Smooth muscle cell (in vitro differentiated cells): ENCODE data around the gene KIF23. TPM values are rescaled to one million over a fixed set of nuclear protein-coding genes. Genes with fewer than 3 reads are reported as not detected.
A peak's percentile ranks its signal among the peaks of the same experiment; 100 is the strongest.

Source experiments
- DNase-seq: peaks from one replicate; lab custom pipeline; 2025; ENCODE audit not compliant: unreplicated experiment; lab: John Stamatoyannopoulos, UW
- H2AFZ ChIP-seq: fragments of 200-600 bp; sonication (generic); 2 replicates; pipeline ENCODE4 v1.6.0; 2016; ENCODE audit warnings: antibody characterized with exemption, low read depth, mild to moderate bottlenecking
- H3F3A ChIP-seq: fragments of 200-600 bp; sonication (generic); 2 replicates; pipeline ENCODE4 v1.6.0; 2017; ENCODE audit warnings: antibody characterized with exemption, low read depth
- H3K27ac ChIP-seq: fragments of 200-600 bp; sonication (generic); 2 replicates; pipeline ENCODE4 v1.5.1; 2016; ENCODE audit warnings: low read depth, mild to moderate bottlenecking
- H3K27me3 ChIP-seq: fragments of 200-600 bp; sonication (generic); 2 replicates; pipeline ENCODE4 v1.6.1; 2016; ENCODE audit warnings: low read depth, mild to moderate bottlenecking
- H3K36me3 ChIP-seq: fragments of 200-600 bp; sonication (generic); 2 replicates; pipeline ENCODE4 v1.5.1; 2016; ENCODE audit warnings: low read depth
- H3K4me1 ChIP-seq: fragments of 200-600 bp; sonication (generic); 2 replicates; pipeline ENCODE4 v1.5.1; 2016; ENCODE audit warnings: low read depth
- H3K4me2 ChIP-seq: fragments of 200-600 bp; sonication (generic); 2 replicates; pipeline ENCODE4 v1.6.0; 2016; ENCODE audit warnings: mild to moderate bottlenecking
- H3K4me3 ChIP-seq: fragments of 200-600 bp; sonication (generic); 2 replicates; pipeline ENCODE4 v1.5.1; 2016; ENCODE audit warnings: mild to moderate bottlenecking
- H3K79me2 ChIP-seq: fragments of 200-600 bp; sonication (generic); 2 replicates; pipeline ENCODE4 v1.6.0; 2016; ENCODE audit warnings: low read depth, mild to moderate bottlenecking
- H3K9ac ChIP-seq: fragments of 200-600 bp; sonication (generic); 2 replicates; pipeline ENCODE4 v1.6.0; 2016; ENCODE audit warnings: low read depth
- H3K9me3 ChIP-seq: fragments of 200-600 bp; sonication (generic); replicated peaks from 2 replicates; pipeline ENCODE4 v1.5.1; 2016; ENCODE audit warnings: low read depth
- H4K20me1 ChIP-seq: fragments of 200-600 bp; sonication (generic); 2 replicates; pipeline ENCODE4 v1.6.0; 2016; ENCODE audit warnings: low read depth
- WGBS: methylation state at CpG from one replicate; pipeline ENCODE4 v1.1.7; 2016; ENCODE audit warnings: low lambda C conversion rate; 5-methylcytosine and 5-hydroxymethylcytosine counted together
- polyA plus RNA-seq: library from polyadenylated mRNA; unstranded; fragments of >200 nt; fragmentation: Nextera tagmentation; extraction: Ambion mirVana; gene quantifications from 2 replicates; pipeline ENCODE4 v1.2.1, GENCODE V29; 2016
- total RNA-seq: library from RNA; depleted of rRNA; stranded (reverse); fragments of >200 nt; gene quantifications from 2 replicates; pipeline ENCODE4 v1.2.3, GENCODE V29; 2014
- TF ChIP-seq, protein P1 (sequence below): fragments of 200-600 bp; sonication (generic); IDR thresholded peaks from 2 replicates; pipeline ENCODE4 v1.5.1; 2017; ENCODE audit warnings: borderline replicate concordance, mild to moderate bottlenecking, antibody characterized with exemption; ENCODE audit not compliant: insufficient read depth, poor library complexity, severe bottlenecking

The KIF23 gene
- total and polyA plus RNA-seq, 2 experiments from 2014 or later = 14.3 to 44.1 TPM

DNA sequence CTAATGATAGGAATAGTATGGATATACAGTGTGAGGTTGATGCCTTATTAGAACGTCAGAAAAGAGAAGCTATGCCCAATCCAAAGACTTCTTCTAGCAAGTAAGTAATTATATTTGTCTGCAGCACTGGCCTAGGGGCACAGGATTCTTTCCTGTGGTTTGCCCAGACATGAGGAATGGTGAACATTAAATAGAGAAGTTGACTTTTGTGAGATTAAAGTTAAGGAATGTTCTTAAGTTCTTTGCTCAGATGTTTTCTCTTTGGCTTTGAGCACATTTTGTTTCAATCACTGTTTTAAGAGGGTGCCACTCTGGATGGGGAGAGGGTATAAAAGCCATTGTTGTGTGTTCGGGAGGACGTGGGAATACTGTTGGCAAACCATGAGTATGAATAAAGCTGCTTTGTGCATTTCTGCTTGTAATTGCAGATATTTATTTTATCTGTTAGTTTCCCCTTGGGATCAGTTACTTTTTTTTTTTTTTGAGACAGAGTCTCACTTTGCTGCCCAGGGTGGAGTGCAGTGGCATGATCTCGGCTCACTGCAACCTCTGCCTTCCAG lies 8.3 kb downstream of the KIF23 start:
- Histone ChIP-seq H3K36me3 (no peaks in the 10 kb centered on the region), H3K27me3 (no peaks in the 10 kb centered on the region), H3K27ac (peak overlapping the region; percentile 81), H3K4me3 (no peak overlapping the region), H2AFZ (no peak overlapping the region), H3K4me1 (peaks cover 6% of the 10 kb centered on the region), H3F3A (peaks cover 7% of the 10 kb centered on the region), H3K79me2 (peaks cover 17% of the 10 kb centered on the region), H4K20me1 (no peaks in the 10 kb centered on the region), H3K4me2 (peak overlapping the region; percentile 58), H3K9me3 (no peaks in the 10 kb centered on the region), H3K9ac (no peak overlapping the region)
- WGBS = 61% methylated on average over 4 of the region's 4 CpGs
- TF ChIP-seq, protein P1, sequence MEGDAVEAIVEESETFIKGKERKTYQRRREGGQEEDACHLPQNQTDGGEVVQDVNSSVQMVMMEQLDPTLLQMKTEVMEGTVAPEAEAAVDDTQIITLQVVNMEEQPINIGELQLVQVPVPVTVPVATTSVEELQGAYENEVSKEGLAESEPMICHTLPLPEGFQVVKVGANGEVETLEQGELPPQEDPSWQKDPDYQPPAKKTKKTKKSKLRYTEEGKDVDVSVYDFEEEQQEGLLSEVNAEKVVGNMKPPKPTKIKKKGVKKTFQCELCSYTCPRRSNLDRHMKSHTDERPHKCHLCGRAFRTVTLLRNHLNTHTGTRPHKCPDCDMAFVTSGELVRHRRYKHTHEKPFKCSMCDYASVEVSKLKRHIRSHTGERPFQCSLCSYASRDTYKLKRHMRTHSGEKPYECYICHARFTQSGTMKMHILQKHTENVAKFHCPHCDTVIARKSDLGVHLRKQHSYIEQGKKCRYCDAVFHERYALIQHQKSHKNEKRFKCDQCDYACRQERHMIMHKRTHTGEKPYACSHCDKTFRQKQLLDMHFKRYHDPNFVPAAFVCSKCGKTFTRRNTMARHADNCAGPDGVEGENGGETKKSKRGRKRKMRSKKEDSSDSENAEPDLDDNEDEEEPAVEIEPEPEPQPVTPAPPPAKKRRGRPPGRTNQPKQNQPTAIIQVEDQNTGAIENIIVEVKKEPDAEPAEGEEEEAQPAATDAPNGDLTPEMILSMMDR = no peak
- DNase-seq = no peak

DNA sequence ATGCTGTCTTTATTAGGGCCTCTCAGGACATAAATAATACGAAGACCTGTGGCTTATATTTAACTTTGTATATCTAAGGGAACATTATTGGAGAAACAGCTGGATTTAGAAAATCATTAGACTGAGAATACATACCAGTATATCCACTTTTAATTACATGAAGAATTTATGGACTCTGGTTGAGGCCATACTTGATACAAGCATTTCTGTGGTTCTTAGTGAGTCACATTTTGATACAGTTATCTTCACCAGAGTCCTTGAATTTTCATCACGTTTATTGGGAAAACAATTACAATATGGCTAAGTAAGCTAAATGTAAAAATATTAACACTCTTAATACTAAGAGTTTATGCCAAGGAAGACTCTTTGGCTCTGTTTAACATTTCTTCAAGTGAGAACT lies 9.9 kb downstream of the KIF23 start:
- DNase-seq = no peak
- H4K20me1 ChIP-seq = no peaks in the 10 kb centered on the region
- H3K79me2 ChIP-seq = peaks cover 12% of the 10 kb centered on the region
- no peak overlapping the region for H3K9ac ChIP-seq
- H3K27me3 ChIP-seq = no peaks in the 10 kb centered on the region
- 62% methylated on average over 2 of the region's 2 CpGs for WGBS
- H3K9me3 ChIP-seq = no peaks in the 10 kb centered on the region
- H3K27ac ChIP-seq = no peak overlapping the region
- no peak overlapping the region for H2AFZ ChIP-seq
- TF ChIP-seq, protein P1 = no peak
- no peaks in the 10 kb centered on the region for H3K36me3 ChIP-seq
- H3K4me3 ChIP-seq = no peak overlapping the region
- no peak overlapping the region for H3K4me2 ChIP-seq
- H3F3A ChIP-seq = peaks cover 7% of the 10 kb centered on the region
- H3K4me1 ChIP-seq = peaks cover 6% of the 10 kb centered on the region

DNA sequence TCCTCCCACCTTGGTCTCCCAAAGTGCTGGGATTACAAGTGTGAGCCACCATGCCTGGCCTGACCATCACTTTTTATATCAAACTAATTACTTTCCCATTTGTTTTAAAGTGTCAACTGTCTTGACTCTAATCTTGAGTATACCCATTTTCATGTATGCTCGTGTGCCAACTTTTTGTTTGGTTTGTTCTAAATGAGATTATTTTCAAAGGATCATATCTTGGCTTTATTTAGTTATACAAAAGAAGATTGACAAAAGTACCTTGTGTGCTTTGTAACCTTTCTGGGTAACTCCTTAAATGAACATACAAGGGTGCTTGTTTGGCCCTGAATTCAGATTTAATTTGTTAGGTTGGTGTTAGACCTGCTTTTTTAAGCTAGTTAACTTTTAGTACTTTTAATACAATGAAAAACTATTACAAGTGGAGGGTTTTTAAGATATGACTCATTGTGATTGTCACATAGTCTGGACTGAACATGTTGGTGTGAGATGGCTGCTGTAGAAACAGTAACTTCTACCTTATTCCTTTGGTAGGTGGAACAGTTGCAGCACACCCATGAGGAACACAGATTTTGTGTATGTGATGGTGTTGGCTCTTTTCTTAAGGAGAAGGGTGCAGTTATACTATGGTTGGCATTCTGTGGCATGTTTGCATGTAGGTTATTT lies 10.7 kb downstream of the KIF23 start:
- WGBS = 100% methylated on average over 1 of the region's 1 CpG
- H3K79me2 ChIP-seq = peaks cover 7% of the 10 kb centered on the region
- no peak overlapping the region for H3K4me3 ChIP-seq
- TF ChIP-seq, protein P1 = no peak
- H3K9me3 ChIP-seq = no peaks in the 10 kb centered on the region
- H3K9ac ChIP-seq = no peak overlapping the region
- no peak overlapping the region for H3K27ac ChIP-seq
- H2AFZ ChIP-seq = no peak overlapping the region
- H3K4me1 ChIP-seq = peaks cover 6% of the 10 kb centered on the region
- H3K36me3 ChIP-seq = peaks cover 5% of the 10 kb centered on the region
- H3K4me2 ChIP-seq = no peak overlapping the region
- no peak for DNase-seq
- no peaks in the 10 kb centered on the region for H4K20me1 ChIP-seq
- peaks cover 7% of the 10 kb centered on the region for H3F3A ChIP-seq
- no peaks in the 10 kb centered on the region for H3K27me3 ChIP-seq

DNA sequence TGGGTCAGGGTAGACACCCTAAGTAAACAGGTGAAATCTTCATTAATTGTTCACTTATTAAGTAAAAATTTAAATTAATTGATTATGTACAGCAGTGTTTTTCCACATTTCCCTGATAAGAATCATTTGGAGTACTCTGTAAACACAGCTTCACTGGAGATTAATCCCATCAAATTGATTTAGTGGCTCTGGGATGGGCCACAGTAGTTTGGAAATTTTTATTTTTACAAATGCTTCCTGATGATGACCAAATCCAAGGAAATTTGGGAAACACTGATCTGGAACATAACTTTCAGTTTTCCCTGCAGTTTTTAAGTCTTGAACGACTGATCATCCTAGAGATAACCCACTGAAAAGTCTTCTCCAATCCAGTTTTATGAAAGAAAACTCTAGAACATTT lies 19.7 kb downstream of the KIF23 start:
- Histone ChIP-seq H3K27me3 (no peaks in the 10 kb centered on the region), H3K9me3 (no peaks in the 10 kb centered on the region), H3K4me2 (no peak overlapping the region), H3K9ac (no peak overlapping the region), H3K36me3 (peaks cover 7% of the 10 kb centered on the region), H3K27ac (no peak overlapping the region), H2AFZ (no peak overlapping the region), H3K4me3 (no peak overlapping the region), H3K4me1 (no peaks in the 10 kb centered on the region), H3F3A (no peaks in the 10 kb centered on the region), H3K79me2 (no peaks in the 10 kb centered on the region), H4K20me1 (no peaks in the 10 kb centered on the region)
- TF ChIP-seq, protein P1 = no peak
- 100% methylated on average over 1 of the region's 1 CpG for WGBS
- no peak for DNase-seq
